H9 (cell line): ENCODE data around the gene FAM53B. TPM values are rescaled to one million over a fixed set of nuclear protein-coding genes. Genes with fewer than 3 reads are reported as not detected.
A peak's percentile ranks its signal among the peaks of the same experiment; 100 is the strongest.

ENCODE experiments used
- DNase-seq: peaks from one replicate; pipeline ENCODE4 v3.0.0-alpha.2; 2017
- H2AFZ ChIP-seq: one replicate; pipeline ENCODE4 v1.6.1; 2013; ENCODE audit warnings: mild to moderate bottlenecking, low read length, control low read depth, moderate library complexity
- H2AK5ac ChIP-seq: 2 replicates; pipeline ENCODE4 v1.6.1; 2013; ENCODE audit warnings: low read length, control low read depth, mixed read lengths; ENCODE audit not compliant: insufficient read length
- H2BK120ac ChIP-seq: one replicate; pipeline ENCODE4 v1.6.1; 2013; ENCODE audit warnings: low read depth, mild to moderate bottlenecking, low read length, control low read depth, inconsistent platforms; ENCODE audit not compliant: poor library complexity, severe bottlenecking
- H2BK12ac ChIP-seq: 2 replicates; pipeline ENCODE4 v1.6.1; 2013; ENCODE audit warnings: low read length, control low read depth, mixed read lengths, low read depth; ENCODE audit not compliant: insufficient read length
- H2BK15ac ChIP-seq: 2 replicates; pipeline ENCODE4 v1.6.1; 2013; ENCODE audit warnings: low read depth, low read length, control low read depth
- H2BK20ac ChIP-seq: one replicate; pipeline ENCODE4 v1.6.1; 2013; ENCODE audit warnings: low read depth, mild to moderate bottlenecking, low read length, control low read depth, inconsistent platforms; ENCODE audit not compliant: poor library complexity, severe bottlenecking
- H2BK5ac ChIP-seq: 2 replicates; pipeline ENCODE4 v1.6.1; 2013; ENCODE audit warnings: low read length, control low read depth, mixed read lengths; ENCODE audit not compliant: insufficient read length
- H3K14ac ChIP-seq: 2 replicates; pipeline ENCODE4 v1.6.1; 2013; ENCODE audit warnings: low read length, control low read depth; ENCODE audit not compliant: insufficient read depth
- H3K18ac ChIP-seq: 2 replicates; pipeline ENCODE4 v1.6.1; 2013; ENCODE audit warnings: low read depth, mild to moderate bottlenecking, mixed read lengths, low read length, control low read depth; ENCODE audit not compliant: insufficient read length
- H3K23ac ChIP-seq: 2 replicates; pipeline ENCODE4 v1.6.1; 2013; ENCODE audit warnings: low read length, control low read depth, mixed read lengths, low read depth; ENCODE audit not compliant: insufficient read length
- H3K23me2 ChIP-seq: 2 replicates; pipeline ENCODE4 v1.6.1; 2013; ENCODE audit warnings: low read depth, mild to moderate bottlenecking, mixed read lengths, low read length, control low read depth; ENCODE audit not compliant: insufficient read length, poor library complexity, severe bottlenecking
- H3K27ac ChIP-seq: 2 replicates; pipeline ENCODE4 v1.5.1; 2013; ENCODE audit warnings: low read length, control low read depth, mixed read lengths, low read depth; ENCODE audit not compliant: insufficient read length
- H3K27me3 ChIP-seq: 2 replicates; pipeline ENCODE4 v1.6.1; 2013; ENCODE audit warnings: low read length, control low read depth, inconsistent platforms; ENCODE audit not compliant: insufficient read depth
- H3K4ac ChIP-seq: 2 replicates; pipeline ENCODE4 v1.6.1; 2013; ENCODE audit warnings: low read depth, mild to moderate bottlenecking, control low read depth, inconsistent platforms, low read length, moderate library complexity
- H3K4me1 ChIP-seq: 2 replicates; pipeline ENCODE4 v1.6.1; 2013; ENCODE audit warnings: low read length, control low read depth, inconsistent platforms; ENCODE audit not compliant: insufficient read depth
- H3K4me2 ChIP-seq: 2 replicates; pipeline ENCODE4 v1.6.1; 2013; ENCODE audit warnings: low read length, control low read depth, mixed read lengths; ENCODE audit not compliant: insufficient read length, insufficient read depth
- H3K56ac ChIP-seq: 2 replicates; pipeline ENCODE4 v1.6.1; 2013; ENCODE audit warnings: low read depth, mild to moderate bottlenecking, mixed read lengths, low read length, control low read depth; ENCODE audit not compliant: insufficient read length
- H3K79me1 ChIP-seq: 2 replicates; pipeline ENCODE4 v1.6.1; 2013; ENCODE audit warnings: low read depth, mild to moderate bottlenecking, moderate library complexity, low read length, control low read depth, inconsistent platforms; ENCODE audit not compliant: insufficient read depth, poor library complexity, severe bottlenecking
- H3K79me2 ChIP-seq: 2 replicates; pipeline ENCODE4 v1.6.1; 2013; ENCODE audit warnings: low read length, control low read depth, inconsistent platforms; ENCODE audit not compliant: insufficient read depth
- H3K9ac ChIP-seq: 2 replicates; pipeline ENCODE4 v1.6.1; 2013; ENCODE audit warnings: low read length, control low read depth, mixed read lengths; ENCODE audit not compliant: insufficient read length; ENCODE audit errors: extremely low read depth
- H3K9me3 ChIP-seq: one replicate; pipeline ENCODE4 v1.6.1; 2013; ENCODE audit warnings: low read depth, low read length, inconsistent platforms; ENCODE audit not compliant: control insufficient read depth
- H3T11ph ChIP-seq: one replicate; pipeline ENCODE4 v1.6.1; 2013; ENCODE audit warnings: mild to moderate bottlenecking, low read length, control low read depth, inconsistent platforms
- H4K20me1 ChIP-seq: one replicate; pipeline ENCODE4 v1.6.1; 2013; ENCODE audit not compliant: control insufficient read depth, insufficient read length, insufficient read depth
- H4K5ac ChIP-seq: 2 replicates; pipeline ENCODE4 v1.6.1; 2013; ENCODE audit warnings: low read depth, mild to moderate bottlenecking, mixed read lengths, low read length, control low read depth; ENCODE audit not compliant: insufficient read length
- H4K8ac ChIP-seq: replicated peaks from 2 replicates; pipeline ENCODE4 v1.6.1; 2013; ENCODE audit warnings: low read length, control low read depth, mixed read lengths, low read depth; ENCODE audit not compliant: insufficient read length
- H4K91ac ChIP-seq: 2 replicates; pipeline ENCODE4 v1.6.1; 2013; ENCODE audit warnings: low read depth, mild to moderate bottlenecking, moderate library complexity, mixed read lengths, low read length, control low read depth; ENCODE audit not compliant: insufficient read length
- H3K27ac Mint-ChIP-seq, 3 experiments: 2 replicates in 2 of 3; 3 replicates in 1 of 3; pipeline ENCODE4 v1.8.0; 2020 to 2021; ENCODE audit warnings: mixed read lengths in 3 of 3, mild to moderate bottlenecking in 1 of 3, moderate library complexity in 1 of 3
- H3K27me3 Mint-ChIP-seq: 2 replicates; pipeline ENCODE4 v1.8.0; 2021; ENCODE audit warnings: low read depth, mild to moderate bottlenecking, moderate library complexity, mixed read lengths
- H3K36me3 Mint-ChIP-seq, 3 experiments: 2 replicates in 2 of 3; 3 replicates in 1 of 3; pipeline ENCODE4 v1.8.0; 2020 to 2021; ENCODE audit warnings: low read depth in 3 of 3, mixed read lengths in 3 of 3; ENCODE audit not compliant: insufficient read depth in 1 of 3
- H3K4me1 Mint-ChIP-seq, 2 experiments: 2 replicates each; pipeline ENCODE4 v1.8.0; 2020; ENCODE audit warnings: mixed read lengths in 2 of 2
- H3K4me3 Mint-ChIP-seq, 2 experiments: 2 replicates in 1 of 2; 3 replicates in 1 of 2; pipeline ENCODE4 v1.8.0; 2020 to 2021; ENCODE audit warnings: mild to moderate bottlenecking in 2 of 2, mixed read lengths in 2 of 2, moderate library complexity in 1 of 2
- H3K9me3 Mint-ChIP-seq, 2 experiments: 2 replicates in 1 of 2; 3 replicates in 1 of 2; pipeline ENCODE4 v1.8.0; 2020; ENCODE audit warnings: mild to moderate bottlenecking in 2 of 2, mixed read lengths in 2 of 2, moderate library complexity in 1 of 2
- CTCF ChIP-seq: fragments of 200-600 bp; sonication (generic); conservative IDR thresholded peaks from 3 replicates; pipeline ENCODE4 v1.8.0; 2021; ENCODE audit warnings: antibody characterized with exemption, mild to moderate bottlenecking
- WGBS: extraction: QIAGEN DNeasy Blood & Tissue Kit; methylation state at CpG from one replicate; pipeline ENCODE4 v1.1.7; 2013; ENCODE audit warnings: missing lambda C conversion rate, low lambda C conversion rate, mixed read lengths; ENCODE audit not compliant: insufficient read length; ENCODE audit errors: extremely low coverage; 5-methylcytosine and 5-hydroxymethylcytosine counted together
- total RNA-seq: library from RNA; stranded (reverse); gene quantifications from 2 replicates; pipeline ENCODE4 v1.2.1, GENCODE V29; 2021

Gene FAM53B
- total RNA-seq, 1 experiment from 2014 or later, result 11.5 TPM

- Histone ChIP-seq H3K23me2 (no peaks in the 10 kb centered on the region), H2AK5ac (no peak overlapping the region), H3K79me2 (no peaks in the 10 kb centered on the region), H4K8ac (no peak overlapping the region), H3K14ac (no peak overlapping the region), H4K5ac (no peak overlapping the region), H4K20me1 (no peaks in the 10 kb centered on the region), H3K18ac (no peak overlapping the region), H2BK5ac (no peak overlapping the region), H3K9ac (no peak overlapping the region), H2BK12ac (no peak overlapping the region), H3K23ac (no peak overlapping the region), H3K27me3 (no peaks in the 10 kb centered on the region), H4K91ac (no peak overlapping the region), H3K79me1 (no peaks in the 10 kb centered on the region), H3T11ph (no peak overlapping the region), H3K4me2 (no peak overlapping the region), H3K27ac (no peak overlapping the region), H2AFZ (no peak overlapping the region), H3K9me3 (no peaks in the 10 kb centered on the region), H3K4ac (no peak overlapping the region), H2BK15ac (no peak overlapping the region), H3K4me1 (no peaks in the 10 kb centered on the region; the same call in 1 of the 2 replicates), H2BK120ac (no peak overlapping the region), H2BK20ac (no peak overlapping the region), H3K56ac (no peak overlapping the region)
- DNase-seq, result no peak
- peaks cover 20 to 23% of the 10 kb centered on the region in 2 experiments for H3K4me1 Mint-ChIP-seq
- no CpG with 5 or more reads among the region's 13 CpGs for WGBS
- H3K36me3 Mint-ChIP-seq, result peaks cover 13 to 18% (median 13%) of the 10 kb centered on the region in 3 experiments; a peak in 6 of 7 replicates
- no peak overlapping the region for H3K4me3 Mint-ChIP-seq
- no peaks in the 10 kb centered on the region for H3K27me3 Mint-ChIP-seq
- no peak for TF ChIP-seq CTCF
- no peaks in the 10 kb centered on the region for H3K9me3 Mint-ChIP-seq
- H3K27ac Mint-ChIP-seq, result peak overlapping the region in 1 of 3 experiments; percentile 61; a peak in 2 of 7 replicates
These were observed 42.1 kb downstream of the FAM53B start for GRCh38 chr10:124701881-124702656.
